HG02678 (cell line): ENCODE measurements around the gene MCC.

Experiments
- ATAC-seq: cut with Tn5 transposase; IDR thresholded peaks from one replicate; pipeline ENCODE4 v1.9.1; 2021; ENCODE audit warnings: mild to moderate bottlenecking, moderate library complexity; ENCODE audit not compliant: unreplicated experiment

MCC gene

GRCh38 chr5:113186061-113186460 is 302.2 kb downstream of the MCC start:
- no peak for ATAC-seq

GRCh38 chr5:113183694-113184093 is 304.6 kb downstream of the MCC start:
- no peak for ATAC-seq

DNA sequence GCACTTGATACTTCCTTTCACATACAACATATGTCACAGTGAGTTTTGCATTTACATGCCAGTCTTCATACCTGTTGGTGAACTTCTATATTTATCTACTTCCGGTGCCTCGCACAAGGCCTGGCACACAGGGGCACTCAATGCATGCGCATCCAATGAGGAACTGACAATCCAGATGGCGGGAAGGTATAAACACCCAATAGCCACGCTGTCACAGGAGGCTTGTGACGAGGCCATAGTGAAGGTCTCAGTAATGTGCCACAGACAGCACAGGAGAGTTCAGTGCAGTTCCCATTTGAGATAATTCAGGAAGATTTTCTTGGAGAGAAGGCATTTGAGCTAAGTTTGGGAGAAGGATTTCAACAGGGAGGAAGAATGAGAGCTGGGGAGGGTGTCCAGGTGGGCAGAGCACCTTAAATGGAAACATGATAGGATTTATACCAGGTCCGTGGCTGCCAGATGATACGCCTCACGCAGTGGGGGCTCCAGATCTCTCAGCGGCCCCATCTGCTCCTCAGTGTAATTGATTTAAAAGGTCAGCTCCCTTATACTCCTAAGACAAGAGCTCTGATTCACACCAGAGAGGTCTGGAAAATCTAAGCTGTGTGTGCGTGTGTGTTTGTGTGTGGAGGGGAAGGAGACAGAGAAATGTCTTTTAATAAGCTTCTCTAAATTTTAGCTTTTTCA is 305.5 kb downstream of the MCC start:
- ATAC-seq, result no peak

- ATAC-seq, result no peak
Measured at GRCh38 chr5:113181853-113182490, 306.3 kb downstream of the MCC start.

DNA sequence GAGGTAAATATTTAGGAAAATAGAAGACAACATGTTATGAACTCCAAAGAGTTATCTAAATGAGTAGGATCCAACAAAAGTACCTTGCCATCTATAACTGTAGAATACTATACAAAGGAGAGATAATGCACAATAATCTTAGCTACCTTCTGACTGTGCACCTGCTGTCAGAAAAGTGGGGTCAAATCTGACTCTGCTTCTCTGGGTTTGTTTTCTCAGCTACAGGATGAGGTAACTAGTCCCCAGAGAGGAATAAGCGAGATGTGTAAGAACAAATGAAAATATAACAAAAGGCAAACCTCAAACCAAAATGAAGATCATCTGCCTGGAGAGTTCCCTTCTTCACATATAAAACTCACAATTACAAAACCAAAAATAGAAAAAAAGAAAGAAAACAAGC is 306.8 kb downstream of the MCC start:
- no peak for ATAC-seq

DNA sequence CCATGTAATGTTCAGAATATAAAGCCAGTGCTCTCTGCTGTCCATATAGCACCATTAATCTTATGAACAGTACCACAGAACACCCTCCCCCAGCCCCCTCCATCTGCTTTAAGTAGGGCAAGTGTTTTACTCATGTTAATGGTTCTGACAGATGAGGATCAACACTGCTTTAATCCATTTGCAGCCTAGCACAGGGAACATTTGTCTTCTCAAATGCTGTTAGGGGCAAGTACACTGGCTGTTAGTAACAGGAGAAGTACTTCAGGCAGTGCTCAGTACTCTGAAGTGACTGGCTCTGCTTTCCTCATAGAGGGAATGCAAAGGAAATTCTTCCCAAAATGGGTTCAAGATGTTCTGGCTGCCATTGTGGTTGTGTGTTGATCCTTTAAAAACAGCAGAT is 309.1 kb downstream of the MCC start:
- ATAC-seq, result no peak

DNA sequence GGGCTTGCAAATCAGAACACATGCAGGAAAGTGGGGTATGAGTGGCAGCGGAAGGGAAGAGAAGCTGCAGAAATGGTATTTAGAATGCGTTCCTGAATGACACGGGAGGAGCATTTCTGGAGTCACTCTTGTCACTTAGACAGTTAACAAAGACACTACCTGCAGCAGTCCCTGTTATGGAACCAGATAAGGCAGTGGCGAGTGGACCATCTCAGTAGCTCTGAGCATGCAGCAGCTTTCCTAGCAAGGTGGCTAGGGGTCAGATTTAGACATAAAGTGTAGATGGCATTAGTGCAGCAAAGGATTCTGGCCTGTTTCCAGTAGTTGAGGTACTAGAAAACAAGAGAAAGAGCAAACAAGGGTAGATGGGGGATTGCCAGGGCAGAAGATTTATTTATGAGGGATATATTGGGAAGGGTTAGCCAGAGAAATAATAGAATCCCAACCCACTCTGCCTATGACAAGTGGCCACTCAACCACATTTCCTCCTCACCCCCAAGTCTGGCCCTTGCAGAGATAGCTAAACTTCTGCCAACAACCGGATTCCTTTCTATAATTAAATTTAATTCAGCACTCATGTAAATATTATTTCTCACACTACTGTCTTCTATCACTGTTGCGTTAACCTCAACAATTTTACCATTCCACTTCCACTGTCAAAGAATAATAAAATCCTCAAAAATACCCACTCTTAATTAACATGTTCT is 310.0 kb downstream of the MCC start:
- ATAC-seq, result no peak

GRCh38 chr5:113177225-113177624 is 311.0 kb downstream of the MCC start:
- ATAC-seq, result no peak

GRCh38 chr5:113176734-113177133 is 311.5 kb downstream of the MCC start:
- no peak for ATAC-seq

DNA sequence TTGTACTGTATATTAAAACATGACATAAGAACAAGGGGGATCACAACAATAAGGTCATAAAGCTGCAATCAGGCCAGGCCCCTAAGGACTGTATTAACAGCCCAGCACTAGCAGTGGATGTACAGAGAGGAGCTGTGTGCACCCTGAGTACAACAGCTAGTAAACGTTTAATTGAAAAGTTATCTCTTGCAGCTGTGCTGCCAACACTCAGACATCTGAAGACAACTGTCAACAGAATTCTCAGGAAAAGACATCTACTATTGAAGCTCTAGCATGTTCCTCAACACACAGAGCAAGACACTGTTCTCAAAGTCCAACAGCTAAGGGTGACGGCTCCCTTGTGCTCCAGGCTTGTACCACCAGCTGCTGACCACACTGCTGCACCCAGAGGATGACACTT is 312.1 kb downstream of the MCC start:
- no peak for ATAC-seq

DNA sequence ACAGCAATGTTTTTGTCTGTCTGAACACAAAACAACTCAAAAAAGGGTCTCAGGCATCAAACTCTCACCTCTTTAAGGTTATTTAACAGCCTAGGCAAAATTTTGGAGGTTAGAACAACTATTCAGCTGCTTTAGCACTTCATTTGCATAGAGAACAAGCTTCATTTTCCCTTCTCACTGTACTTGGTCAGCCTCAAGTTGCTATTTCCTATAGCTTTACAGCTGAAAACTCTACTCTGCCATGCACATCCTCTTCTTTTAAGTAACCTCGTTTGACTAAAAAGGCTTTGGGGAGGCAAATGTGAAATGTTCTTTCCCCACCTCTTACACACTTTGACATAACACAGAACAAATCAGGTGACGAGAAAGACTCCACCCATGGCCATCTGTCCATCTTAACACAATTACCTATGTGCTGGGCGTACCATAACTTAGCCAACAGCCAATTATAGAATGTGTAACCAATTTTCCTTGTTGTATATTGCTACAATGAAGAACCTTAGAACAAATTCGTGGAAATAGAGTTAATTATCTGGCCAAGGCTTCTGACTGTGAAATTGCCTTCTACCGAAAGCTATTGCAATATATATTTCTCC is 315.9 kb downstream of the MCC start:
- ATAC-seq, result peak; percentile 73

GRCh38 chr5:113171520-113171919 is 316.7 kb downstream of the MCC start:
- ATAC-seq, result no peak

DNA sequence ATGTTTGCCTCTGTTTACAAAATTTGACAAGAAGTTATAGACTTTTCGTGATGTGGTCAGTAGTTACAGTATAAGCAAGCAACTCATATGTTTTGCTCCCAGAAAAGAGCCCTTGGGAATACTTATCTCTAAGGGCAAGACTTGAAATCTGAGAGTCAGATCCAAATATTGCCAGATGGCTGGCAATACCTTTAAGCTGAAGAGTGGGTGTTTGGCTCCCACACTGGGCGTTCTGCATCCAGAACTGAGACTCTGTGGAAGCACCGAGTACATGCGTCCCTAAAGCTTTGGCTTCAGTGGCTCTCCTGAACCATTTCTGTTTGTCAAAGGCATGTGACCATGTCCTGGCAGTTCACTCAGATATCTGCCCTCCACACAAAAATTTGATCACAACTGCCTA is 317.5 kb downstream of the MCC start:
- no peak for ATAC-seq

- ATAC-seq, result no peak
Measured at GRCh38 chr5:113169720-113170119, 318.5 kb downstream of the MCC start.

- ATAC-seq, result no peak
Measured at GRCh38 chr5:113167985-113168384, 320.3 kb downstream of the MCC start.

- no peak for ATAC-seq
Measured at GRCh38 chr5:113166852-113167366, 321.3 kb downstream of the MCC start.

GRCh38 chr5:113166261-113166660 is 322.0 kb downstream of the MCC start:
- no peak for ATAC-seq

DNA sequence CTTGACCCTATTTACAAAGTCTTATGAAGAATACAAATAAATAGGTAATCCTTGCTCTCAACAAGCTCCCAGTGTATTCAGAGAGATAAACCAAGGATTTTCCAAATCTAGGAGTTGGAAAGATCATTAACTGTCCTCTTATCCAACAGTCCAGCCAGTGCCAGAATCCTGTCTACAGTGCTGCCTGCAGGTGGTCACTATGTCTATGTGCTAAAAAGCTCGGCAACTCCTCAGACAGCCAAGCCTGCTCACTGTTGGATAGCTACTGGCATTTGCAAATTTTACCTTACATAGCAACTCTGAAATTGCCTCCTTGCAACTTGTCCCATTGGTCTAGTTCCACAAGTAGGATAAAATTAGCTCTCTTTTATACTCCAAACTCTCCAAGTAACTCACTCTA is 324.2 kb downstream of the MCC start:
- ATAC-seq, result no peak

DNA sequence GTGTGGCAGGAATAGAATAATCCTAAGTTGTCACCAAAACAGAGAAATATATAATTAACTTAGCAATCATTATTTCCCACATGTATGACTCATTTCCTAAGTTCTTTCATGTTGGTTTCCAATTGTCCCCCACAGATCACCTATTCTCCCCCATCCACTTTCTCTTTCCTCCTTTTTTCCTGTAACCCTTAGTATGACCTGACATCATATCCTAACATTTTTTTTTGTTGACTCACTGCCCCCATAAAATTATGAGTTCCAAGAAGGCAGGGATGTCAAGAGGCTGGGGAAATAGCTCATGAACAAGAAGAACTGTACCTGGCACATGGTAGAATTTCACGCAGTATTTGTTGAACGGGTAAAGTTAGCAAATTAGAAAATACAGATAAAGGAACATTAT is 324.9 kb downstream of the MCC start:
- no peak for ATAC-seq

GRCh38 chr5:113162770-113163169 is 325.5 kb downstream of the MCC start:
- no peak for ATAC-seq

DNA sequence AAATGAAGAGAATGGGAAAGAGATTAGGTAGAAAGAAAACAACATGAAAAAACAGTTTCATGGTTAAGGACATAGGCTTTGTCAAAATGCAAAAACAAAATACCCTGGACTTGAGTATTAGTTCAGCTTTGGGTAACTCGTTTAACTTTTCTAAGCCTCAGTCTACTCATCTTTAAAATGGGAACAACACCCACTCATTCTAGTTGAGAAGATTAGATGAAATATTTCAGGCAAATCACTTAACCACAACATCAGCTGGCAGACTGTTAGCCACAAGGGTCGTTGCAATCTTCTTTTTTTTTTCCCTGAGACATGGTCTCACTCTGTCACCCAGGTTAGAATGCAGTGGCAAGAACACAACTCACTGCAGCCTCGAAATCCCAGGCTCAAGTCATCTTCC is 326.0 kb downstream of the MCC start:
- ATAC-seq, result no peak

DNA sequence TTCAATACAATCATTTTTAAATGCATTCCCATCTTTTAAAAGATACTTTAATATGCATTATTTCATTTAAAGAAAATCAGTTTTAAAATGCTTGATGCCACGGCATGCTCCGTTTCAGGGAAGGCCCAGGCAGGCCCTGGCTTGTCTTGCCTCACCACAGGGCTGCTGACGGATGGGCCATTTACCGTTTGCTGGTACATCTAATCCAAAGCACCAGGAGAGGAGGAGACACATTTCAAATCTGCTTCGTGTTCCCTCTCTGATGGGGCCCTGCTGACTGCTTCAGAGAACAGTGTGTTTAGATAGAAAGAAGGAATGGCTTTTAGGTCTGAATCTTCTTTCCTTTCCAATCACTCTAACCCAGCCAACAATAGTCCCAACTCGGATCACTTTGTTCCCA is 326.4 kb downstream of the MCC start:
- ATAC-seq, result no peak
